IPS DF 19.7 (cell line): ENCODE results near the gene ALPK1.

Source experiments
- DNase-seq: peaks from one replicate; pipeline ENCODE4 v3.0.0-alpha.2; 2013; ENCODE audit warnings: low read depth, low spot score

ALPK1 gene

DNA sequence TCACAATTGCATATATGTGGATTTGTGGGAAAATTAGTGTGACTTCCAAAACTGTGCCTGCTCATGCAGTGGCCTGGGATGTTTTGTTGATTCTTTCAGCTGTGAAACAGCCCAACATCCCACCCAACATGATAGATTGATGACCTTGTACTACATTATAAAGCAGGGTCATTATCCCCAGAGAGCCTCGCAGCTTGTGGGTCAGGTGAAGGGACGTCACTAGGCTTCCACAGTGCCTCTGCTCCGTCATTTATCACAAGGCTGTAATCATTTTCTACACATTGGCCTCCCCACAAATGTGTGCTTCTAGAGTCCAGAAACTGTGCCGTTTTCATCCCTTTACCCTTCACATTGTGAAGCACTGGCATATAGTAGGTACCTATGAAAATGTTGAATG, 31.6 kb downstream of the ALPK1 start:
- no peak for DNase-seq

DNA sequence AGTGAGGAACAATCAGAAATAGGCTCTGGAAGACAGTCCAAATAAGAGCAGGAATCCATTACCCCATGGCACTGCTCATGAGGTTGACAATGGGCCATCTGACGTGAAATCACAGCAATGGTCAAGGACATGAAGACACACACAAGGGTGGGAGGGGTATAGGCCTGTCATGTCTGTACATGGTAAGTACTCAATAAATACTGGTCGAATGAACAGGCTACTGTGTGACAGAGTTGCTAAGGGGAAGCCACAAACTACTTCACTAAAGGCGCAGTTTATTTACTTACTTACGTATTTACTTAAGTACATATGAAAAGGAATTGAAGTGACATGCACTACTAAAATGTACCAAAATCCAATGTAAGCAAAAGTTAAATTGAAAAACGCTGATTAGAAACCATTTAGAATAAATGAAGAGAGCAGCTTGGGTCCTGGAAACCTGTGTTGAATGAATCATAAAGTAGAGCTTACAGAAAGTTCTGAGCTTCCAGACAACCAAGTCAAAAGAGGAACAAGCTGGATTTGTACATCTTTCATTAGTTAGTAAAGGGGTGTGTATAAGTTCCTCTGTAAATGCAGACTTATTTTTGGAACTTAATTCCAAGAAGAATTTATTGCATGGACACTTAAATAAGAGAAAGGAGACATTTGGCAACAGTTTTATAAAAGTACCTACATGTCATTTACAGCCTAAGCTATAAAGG, 32.7 kb downstream of the ALPK1 start:
- DNase-seq = no peak

DNA sequence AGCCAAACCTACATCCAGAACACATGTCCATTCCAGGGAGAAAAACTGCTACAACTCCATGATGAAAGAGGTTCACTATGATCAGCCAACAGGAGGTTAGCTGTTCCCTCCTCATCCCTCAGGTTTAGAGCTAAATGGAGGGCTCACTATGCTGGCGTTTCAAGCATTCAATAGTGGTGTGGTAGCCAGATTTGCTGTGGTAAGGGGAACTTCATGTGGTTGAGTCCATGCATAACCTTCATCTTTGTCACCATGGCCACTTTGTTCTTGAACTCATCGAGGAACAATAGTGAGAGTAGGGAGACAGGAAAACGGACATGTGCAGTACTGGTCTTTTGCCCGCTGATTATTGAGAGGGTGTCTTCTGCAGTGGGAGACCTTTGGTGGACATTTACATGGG, 33.8 kb downstream of the ALPK1 start:
- no peak for DNase-seq

DNA sequence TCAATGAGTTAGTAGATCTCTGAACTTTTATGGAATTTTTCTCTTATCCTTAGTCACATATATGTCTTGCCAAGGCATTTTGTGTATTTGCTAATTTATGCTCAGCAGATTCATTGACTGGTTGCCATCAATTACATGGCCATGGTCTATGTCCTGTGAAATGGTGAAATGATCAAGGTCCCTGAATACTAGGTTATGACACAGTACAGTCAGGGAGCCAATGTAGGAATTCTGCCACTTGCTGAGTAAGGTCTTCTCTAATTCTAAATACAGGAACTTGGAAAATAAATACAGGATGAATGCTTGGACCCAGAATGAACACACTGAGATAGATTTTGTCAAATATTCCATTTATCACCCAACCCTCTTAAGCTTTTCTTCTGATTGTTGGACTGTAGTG, 35.2 kb downstream of the ALPK1 start:
- DNase-seq = no peak

DNA sequence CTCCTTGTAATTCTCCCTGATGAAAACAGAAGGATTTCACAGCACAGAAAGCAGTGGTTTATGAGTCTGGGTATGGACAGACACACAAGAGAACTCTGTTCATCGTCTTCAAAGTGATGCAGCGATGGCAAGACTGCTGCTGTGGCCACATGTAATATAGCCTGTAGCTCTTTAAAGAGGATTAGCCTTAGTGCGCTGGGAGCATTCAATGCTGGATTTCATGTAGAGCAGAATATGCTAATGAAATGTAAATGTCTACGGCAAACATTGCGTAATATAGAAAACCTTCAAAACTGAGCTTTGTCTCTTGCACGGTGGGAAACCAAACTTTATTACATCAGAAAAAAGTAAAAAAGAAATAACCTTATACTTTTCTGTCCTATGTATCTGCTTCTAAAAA, 42.9 kb downstream of the ALPK1 start:
- DNase-seq = no peak

DNA sequence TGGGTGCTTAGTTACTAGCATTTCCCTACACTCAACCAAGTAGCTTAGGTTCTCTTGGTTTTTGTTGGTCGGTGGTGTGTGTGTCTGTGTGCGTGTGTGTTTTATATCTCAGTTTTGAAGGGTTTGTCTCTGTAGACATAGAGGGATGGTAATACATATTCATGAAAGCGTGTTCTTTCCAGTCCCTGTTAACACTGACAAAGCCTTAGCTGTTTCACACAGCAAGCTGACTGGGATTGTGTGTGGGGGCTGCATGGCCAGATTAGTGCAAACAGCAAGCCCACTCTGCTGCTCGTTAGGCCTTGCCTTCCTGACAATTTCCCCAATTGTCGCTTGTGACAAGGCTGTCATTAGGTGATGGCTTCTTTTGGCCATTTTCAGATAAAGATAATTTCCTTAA, 43.9 kb downstream of the ALPK1 start:
- no peak for DNase-seq

DNA sequence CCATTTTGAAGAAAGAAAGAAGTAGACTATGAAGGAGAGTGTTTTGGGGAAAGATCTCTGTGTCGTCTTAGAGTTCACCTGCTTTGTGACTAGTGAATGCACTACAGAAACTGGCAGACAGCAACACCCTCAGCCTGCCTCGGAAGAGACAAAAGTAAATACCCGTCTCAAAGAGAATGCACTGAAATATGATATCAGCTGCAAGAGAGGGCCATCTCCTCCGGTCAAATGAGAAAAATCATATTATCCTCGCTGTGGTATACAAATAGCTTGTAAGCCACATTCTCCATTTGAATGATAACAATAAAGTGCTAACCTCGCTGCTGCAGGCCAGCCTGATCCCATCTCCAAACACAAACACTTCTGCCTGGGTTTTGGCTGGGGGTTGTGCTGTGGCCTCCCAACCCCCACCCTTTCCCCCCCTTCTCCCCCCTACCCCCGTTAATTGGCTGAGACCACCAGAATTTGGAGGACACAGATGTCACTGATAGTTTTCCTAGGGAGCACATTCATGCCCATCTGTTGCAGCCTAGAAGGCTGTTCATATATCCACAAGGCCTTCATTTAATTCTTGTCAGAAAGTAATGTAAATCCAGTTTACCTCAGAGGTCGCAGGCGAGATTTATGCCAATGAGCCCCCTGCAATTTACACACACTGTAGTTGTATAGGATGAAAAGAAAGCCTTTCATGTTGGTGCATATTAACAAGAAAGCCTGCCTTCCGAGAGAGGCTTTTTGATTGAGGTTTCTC, 46.3 kb downstream of the ALPK1 start:
- no peak for DNase-seq

DNA sequence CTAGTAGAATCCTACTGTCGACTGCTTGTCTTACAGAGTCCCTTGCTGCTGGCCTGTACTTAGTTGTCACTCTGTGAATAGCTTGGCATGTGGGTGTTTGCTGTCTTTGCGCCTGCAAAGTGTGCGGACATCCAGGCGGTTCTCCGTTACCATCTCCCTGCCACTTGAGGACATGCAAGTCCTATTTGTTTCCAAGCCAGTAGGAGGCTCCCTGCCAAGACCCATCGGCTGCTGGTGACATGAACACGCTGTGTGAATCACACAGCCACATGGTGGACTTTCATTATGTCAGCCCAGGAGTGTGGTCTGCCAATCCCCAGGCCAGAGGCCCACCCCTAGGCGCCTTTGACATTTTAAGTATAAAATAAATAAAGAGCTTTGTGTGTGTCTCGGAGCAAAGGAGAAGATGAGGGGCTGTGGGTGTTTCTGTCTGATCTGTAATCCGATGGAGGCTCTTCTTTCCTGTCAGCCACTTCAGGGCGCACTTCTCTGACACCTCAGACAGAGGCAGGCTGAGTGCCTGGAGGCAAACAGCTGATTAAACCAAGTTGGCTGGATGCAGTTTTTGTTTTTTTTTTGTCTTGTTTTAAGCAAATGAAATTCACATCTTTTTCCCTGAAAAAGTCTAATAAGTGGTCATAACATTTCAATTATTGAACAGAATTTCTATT, 51.5 kb downstream of the ALPK1 start:
- DNase-seq = peak; percentile 50

DNA sequence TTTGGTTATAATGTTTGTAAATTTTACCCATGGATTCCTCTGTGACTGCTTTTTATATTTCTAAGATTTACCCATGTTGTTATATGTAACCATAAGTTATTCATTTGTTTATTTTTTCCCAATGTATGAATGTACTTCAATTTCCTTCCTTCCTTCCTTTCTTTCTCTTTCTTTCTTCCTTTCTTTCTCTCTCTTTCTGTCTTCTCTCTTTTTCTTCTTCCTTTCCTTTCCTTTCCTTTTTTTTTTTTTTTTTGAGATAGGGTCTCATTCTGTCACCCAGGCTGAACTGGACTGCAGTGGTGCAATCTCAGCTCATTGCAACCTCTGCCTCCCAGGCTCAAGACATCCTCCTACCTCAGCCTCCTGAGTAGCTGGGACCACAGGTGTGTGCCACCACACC, 55.6 kb downstream of the ALPK1 start:
- no peak for DNase-seq

DNA sequence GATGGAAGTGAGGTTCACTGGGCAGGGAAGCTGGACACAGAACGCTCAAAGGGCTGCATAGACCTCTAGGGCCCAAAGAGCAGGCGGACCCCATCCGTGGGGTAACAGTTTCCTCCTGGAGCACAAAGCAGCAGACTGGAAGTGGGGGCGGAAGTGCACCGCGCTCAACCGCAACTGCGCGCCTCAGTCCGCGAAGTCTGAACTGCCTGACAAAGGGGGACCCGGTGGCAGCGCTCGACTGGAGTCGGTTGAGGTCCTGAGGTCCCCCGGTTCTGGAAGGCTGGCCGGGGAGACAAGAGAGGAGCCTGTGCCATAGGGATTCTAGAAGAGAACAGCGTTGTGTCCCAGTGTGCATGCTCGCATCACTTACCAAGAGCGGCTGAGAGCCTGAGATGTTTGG, 58.5 kb downstream of the ALPK1 start:
- DNase-seq = no peak

DNA sequence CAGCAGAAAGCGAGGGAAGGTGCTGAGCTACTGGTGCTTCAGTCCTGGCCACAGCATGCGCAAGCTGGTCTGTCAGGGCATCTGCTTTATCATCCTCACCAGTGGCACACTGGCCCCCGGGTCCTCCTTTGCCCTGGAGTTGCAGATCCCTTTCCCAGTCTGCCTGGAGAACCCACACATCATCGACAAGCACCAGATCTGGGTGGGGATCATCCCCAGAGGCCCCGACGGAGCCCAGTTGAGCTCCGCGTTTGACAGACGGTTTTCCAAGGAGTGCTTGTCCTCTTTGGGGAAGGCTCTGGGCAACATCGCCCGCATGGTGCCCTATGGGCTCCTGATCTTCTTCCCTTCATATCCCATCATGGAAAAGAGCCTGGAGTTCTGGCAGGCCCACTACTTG, 60.3 kb downstream of the ALPK1 start:
- no peak for DNase-seq

DNA sequence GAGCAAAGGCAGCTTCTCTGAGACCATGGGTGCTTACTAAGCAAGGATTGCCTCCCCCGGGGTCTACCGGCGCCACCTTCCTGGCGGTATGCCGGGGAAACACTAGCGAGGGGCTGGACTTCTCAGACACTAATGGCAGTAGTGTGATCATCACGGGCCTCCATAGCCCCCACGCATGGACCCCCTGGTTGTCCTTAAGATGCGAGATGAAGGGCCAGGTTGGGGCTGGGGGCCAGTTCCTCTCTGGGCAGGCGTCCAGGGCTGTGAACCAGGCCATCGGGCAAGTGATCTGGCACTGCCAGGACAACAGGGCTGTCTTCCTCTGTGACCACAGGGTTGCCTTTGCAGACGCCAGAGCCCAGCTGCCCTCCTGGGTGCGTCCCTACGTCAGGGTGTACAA, 60.7 kb downstream of the ALPK1 start:
- DNase-seq = no peak

DNA sequence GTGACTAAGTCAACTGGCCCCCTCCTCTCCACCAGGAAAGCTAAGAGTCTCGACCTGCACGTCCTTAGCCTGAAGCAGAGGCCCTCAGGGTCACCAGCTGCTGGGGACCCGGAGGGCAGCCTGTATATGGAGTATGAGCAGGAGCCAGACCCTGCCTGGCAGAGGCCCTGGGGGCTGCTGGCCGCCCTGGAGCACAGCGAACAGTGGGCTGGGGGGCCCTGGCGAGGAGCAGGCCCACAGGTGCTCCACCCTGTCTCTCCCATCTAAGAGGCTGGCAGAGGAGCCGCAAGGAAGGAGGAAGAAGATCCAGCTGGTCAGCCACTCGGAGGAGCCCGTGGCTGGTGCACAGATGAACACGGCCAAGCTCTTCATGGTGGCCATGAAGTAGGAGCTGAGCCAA, 61.2 kb downstream of the ALPK1 start:
- no peak for DNase-seq

DNA sequence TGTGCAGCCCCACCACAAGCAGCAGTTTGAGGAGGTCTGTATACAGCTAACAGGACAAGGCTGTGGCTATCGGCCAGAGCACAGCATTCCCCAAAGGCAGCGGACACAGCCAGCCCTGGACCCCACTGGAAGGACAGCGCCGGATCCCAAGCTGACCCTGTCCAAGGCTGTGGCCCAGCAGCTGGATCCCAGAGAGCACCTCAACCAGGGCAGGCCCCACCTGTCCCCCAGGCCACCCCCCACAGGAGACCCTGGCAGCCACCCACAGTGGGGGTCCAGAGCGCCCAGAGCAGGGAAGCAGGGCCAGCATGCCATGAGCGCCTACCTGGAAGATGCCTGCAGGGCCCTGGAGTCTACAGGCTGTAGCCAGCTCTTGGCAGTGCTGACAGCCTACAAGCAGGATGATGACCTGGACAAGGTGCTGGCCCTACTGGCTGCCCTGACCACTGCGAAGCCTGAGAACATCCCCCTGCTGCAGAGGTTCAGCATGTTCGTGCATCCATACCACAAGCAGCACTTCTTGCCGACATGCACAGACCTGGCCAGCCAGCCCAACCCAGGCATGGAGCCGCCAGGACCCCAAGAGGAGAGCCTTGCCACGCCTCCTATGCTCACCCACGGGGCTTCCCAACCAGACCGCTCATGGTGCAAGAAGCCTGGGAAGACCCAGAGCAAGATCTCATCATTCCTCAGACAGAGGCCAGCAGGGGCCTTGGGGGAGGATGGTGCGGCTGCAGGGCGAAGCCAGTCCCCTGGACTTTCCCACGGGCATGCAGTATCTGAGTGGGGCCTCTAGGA, 62.0 kb downstream of the ALPK1 start:
- no peak for DNase-seq

DNA sequence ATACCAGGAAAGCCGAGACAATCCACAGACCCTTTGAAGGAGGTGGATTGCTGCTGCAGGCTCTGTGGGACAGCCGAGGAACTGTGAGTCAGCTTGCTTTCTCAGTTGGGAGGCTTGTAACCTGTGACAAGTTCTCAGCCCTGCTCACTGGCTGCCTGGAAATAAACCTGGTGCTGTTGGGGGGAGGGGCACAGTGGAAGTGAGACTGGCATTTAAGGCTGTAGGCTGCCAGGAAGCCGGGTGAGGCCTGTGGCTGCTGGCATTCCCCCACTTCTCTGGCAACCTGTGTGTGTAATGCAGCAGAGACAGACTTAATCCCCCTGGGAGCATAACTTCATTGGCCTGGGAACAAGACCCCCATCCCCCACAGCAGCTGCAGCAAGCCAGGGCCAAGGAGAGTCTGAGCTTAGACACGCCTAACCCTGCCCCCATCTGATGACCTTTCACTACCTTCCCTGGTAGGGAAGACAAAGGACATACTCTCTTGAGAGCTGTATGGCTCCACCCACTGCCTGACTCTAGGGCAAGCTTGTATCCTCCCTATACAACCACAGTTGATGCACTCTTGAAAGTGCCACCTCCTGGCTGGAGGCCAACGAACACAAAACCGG, 64.1 kb downstream of the ALPK1 start:
- peak; percentile 92 for DNase-seq

DNA sequence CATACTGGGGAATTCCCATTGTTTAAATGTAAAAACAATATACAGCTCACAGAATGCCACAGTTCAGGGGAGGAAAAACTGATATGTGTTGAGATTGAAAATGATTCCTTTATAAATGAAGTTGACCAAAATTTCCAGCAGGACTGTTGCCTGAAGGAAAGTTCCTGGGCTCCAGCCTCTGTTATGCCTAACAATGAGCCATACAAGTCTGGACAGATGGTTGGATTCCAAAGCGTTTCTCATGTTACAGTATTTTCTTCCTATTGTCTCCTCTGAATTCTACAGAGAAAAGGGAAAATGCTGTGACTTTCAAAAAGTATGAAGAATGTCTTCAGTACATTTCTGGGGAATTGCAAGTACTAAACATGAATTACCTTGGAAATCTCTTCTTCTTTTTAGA, 73.3 kb downstream of the ALPK1 start:
- no peak for DNase-seq

DNA sequence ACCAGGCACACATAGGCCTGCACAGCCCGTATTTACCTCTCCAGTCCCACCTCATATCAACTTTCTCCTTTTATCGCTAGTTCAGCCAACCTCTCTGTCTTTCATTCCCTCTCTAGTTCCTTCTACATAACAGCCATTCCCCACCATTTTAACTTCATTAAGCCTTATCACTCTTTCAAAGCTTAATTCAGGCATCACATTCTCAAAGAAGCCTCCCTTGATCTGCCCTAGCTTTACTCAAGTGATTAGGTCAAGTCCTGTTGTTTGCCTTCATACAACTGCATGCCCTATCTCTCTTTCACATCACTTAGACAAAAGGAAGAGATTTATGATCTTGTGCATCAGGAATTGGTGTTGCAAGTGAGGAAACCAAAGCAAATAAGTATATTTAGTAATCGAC, 74.2 kb downstream of the ALPK1 start:
- DNase-seq = no peak

DNA sequence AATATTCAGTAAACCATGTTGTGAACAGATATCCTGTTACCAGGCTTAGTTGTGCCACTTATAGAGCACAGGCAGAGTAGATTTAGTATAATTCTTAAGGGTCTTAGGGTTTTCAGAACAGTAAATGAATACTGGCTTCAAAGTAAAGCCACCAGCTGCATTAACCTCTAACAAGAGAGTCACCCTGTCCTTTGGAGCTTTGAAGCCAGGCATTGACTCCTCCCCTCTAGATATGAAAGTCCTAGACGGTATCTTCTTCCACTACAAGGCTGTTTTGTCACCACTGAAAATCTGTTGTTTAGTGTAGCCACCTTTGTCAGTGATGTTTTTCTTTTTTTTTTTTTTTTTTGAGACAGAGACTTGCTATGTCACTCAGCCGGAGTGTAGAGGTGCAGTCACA, 77.7 kb downstream of the ALPK1 start:
- DNase-seq = no peak

DNA sequence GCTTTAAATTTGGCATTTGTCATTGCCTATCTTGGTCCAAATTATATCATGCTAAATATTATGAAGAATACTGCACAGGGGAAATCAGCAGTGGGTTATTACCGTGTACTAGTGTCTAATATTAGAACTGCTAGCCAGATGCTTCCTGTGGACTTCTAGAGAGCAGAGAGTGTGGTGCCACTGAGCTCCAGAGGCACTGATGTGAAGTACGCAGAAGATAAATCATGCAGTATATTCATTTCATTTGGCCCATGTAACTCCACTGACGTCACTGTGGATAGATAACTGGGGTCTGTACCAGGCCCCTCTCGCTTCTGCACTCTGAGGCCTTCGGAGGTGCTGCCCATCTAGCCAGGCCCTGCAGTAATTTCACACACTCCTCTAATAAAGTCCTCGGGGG, 80.0 kb downstream of the ALPK1 start:
- no peak for DNase-seq

DNA sequence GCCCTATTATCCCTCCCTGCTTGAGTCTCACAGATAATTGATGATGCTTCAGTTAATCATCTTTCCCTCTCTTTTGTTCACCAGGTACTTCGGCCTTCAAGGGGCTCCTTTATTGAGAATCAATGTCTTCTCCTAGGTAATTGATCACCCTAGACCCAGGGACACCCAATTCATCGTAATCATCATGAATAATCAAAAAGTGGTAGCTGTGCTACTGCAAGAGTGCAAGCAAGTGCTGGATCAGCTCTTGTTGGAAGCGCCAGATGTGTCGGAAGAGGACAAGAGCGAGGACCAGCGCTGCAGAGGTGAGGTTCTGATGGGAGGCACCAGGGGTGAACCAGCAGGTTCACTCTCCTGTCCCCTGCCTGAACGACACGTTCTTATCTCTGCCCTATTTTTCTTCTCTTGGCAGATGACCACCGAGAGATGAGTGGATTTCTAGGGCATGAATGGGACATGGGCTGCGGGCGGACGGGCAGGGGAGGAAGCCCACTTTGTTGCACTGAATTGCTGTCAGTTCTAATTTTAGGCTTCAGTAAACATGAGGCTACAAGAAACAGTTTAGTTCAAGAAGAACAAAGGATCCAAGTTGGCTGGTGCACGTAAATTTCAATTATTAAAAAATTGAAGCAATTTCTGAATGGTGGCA, 80.5 kb downstream of the ALPK1 start:
- no peak for DNase-seq

DNA sequence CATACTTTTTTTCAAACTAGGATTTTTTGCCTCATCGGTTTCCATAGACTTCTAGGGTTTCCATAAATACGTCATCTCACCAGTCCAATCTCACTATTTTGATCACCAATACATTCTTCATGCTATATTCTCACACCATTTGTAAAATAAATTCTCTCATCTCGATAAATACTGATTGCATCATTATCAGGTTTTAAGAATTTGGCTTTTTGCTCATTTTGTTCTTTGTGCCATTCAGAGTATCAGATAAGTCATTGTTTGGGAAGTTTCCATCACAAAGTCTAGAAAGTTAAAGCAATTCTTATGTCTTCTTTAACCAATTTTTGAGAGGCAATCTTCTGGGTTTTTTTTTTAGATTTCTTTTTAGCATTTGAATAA, 81.1 kb downstream of the ALPK1 start:
- DNase-seq = no peak
